Lower lobe of right lung (tissue), 2 donors: ENCODE data around the gene PPP2R3B. TPM values are rescaled to one million over a fixed set of nuclear protein-coding genes. Genes with fewer than 3 reads are reported as not detected.

Experiments
- ATAC-seq, 2 donors: fragments of 200-7000 bp; cut with Tn5 transposase; one replicate each; pipeline ENCODE4 v1.9.1; 2020 to 2022; ENCODE audit warnings: mild to moderate bottlenecking in 2 of 2, moderate library complexity in 2 of 2
- DNase-seq: peaks from one replicate; pipeline ENCODE4 v3.0.0-alpha.2; 2020
- H3K27ac ChIP-seq: fragments of 200-600 bp; one replicate; pipeline ENCODE4 v1.8.0; 2022
- H3K27me3 ChIP-seq: fragments of 200-600 bp; one replicate; pipeline ENCODE4 v1.8.0; 2022; ENCODE audit warnings: low read depth
- H3K36me3 ChIP-seq: fragments of 200-600 bp; one replicate; pipeline ENCODE4 v1.8.0; 2022; ENCODE audit warnings: mild to moderate bottlenecking
- H3K4me1 ChIP-seq: fragments of 200-600 bp; one replicate; pipeline ENCODE4 v1.8.0; 2022
- H3K4me3 ChIP-seq: fragments of 200-600 bp; one replicate; pipeline ENCODE4 v1.8.0; 2022; ENCODE audit warnings: mild to moderate bottlenecking
- H3K9me3 ChIP-seq: fragments of 200-600 bp; one replicate; pipeline ENCODE4 v1.8.0; 2022
- CTCF ChIP-seq: fragments of 200-600 bp; IDR thresholded peaks from one replicate; pipeline ENCODE4 v1.8.0; 2022; ENCODE audit warnings: antibody characterized with exemption, mild to moderate bottlenecking
- intact Hi-C: fragments of 100-400 bp; cut with DNase I; formaldehyde crosslinking; loops from one replicate; pipeline ENCODE4 v1.11.0; 2022
- total RNA-seq: library from RNA; stranded (reverse); fragmentation: NEBNext Ultra II Directional; extraction: Animal tissue kit (Norgen Biotek cat#: 25700); gene quantifications from one replicate; pipeline ENCODE4 v1.2.1, GENCODE V29; 2021
- donor health status: DM: no; HTN: yes; CAD: no; lungs with severe emphysema.

PPP2R3B gene
- total RNA-seq, 1 donor from 2014 or later: 11.2 TPM

- no peak for TF ChIP-seq CTCF
- peaks cover 5% of the 10 kb centered on the region for H3K36me3 ChIP-seq
Observed at GRCh38 chrX:357035-357692, 29.5 kb downstream of the PPP2R3B start.

GRCh38 chrX:356385-357034 lies 30.2 kb downstream of the PPP2R3B start:
- ATAC-seq: no peak
- Histone ChIP-seq H3K9me3 (peaks cover 20% of the 10 kb centered on the region), H3K4me3 (no peak overlapping the region), H3K36me3 (peaks cover 5% of the 10 kb centered on the region), H3K4me1 (no peaks in the 10 kb centered on the region), H3K27me3 (no peaks in the 10 kb centered on the region), H3K27ac (no peak overlapping the region)
- intact Hi-C loops: no loop called here
- DNase-seq: peak; percentile 32
- TF ChIP-seq CTCF: no peak

More at GRCh38 chrX:357035-357692, 29.5 kb downstream of the PPP2R3B start:
- ATAC-seq (no peak), DNase-seq (no peak)
- peaks cover 20% of the 10 kb centered on the region for H3K9me3 ChIP-seq
- no peak overlapping the region for H3K27ac ChIP-seq
- no peaks in the 10 kb centered on the region for H3K4me1 ChIP-seq
- intact Hi-C loops: no loop called here
- H3K27me3 ChIP-seq: no peaks in the 10 kb centered on the region
- no peak overlapping the region for H3K4me3 ChIP-seq

GRCh38 chrX:355329-356050 lies 31.2 kb downstream of the PPP2R3B start:
- no peaks in the 10 kb centered on the region for H3K27me3 ChIP-seq
- ATAC-seq (no peak), DNase-seq (no peak)
- TF ChIP-seq CTCF: no peak
- H3K4me3 ChIP-seq: no peak overlapping the region
- H3K36me3 ChIP-seq: peaks cover 4% of the 10 kb centered on the region
- H3K27ac ChIP-seq: no peak overlapping the region
- peaks cover 16% of the 10 kb centered on the region for H3K9me3 ChIP-seq
- intact Hi-C loops: no loop called here
- H3K4me1 ChIP-seq: no peaks in the 10 kb centered on the region

- no peak overlapping the region for H3K27ac ChIP-seq
- no peak for TF ChIP-seq CTCF
- H3K4me1 ChIP-seq: no peaks in the 10 kb centered on the region
- no peaks in the 10 kb centered on the region for H3K36me3 ChIP-seq
- ATAC-seq (no peak), DNase-seq (peak; percentile 41)
- no peak overlapping the region for H3K4me3 ChIP-seq
- peaks cover under 1% of the 10 kb centered on the region for H3K9me3 ChIP-seq
- intact Hi-C loops: no loop called here
- H3K27me3 ChIP-seq: no peaks in the 10 kb centered on the region
Observed at GRCh38 chrX:353566-354535, 32.9 kb downstream of the PPP2R3B start.
